Measurements from ENCODE around the gene TEX29.

TEX29 gene

GRCh38 chr13:111388851-111389500 lies 68.5 kb downstream of the TEX29 start:
- FAIRE-seq (no peak), DNase-seq (ENCODE audit: extremely low spot score, insufficient read length, low read depth) (no peak)

GRCh38 chr13:111389621-111390521 lies 69.4 kb downstream of the TEX29 start:
- DNase-seq (ENCODE audit: extremely low spot score, insufficient read length, low read depth) (no peak), FAIRE-seq (no peak)

GRCh38 chr13:111390522-111391270 lies 70.3 kb downstream of the TEX29 start:
- no peak for FAIRE-seq

GRCh38 chr13:111392486-111392885 lies 72.0 kb downstream of the TEX29 start:
- no peak for DNase-seq (ENCODE audit: extremely low spot score, insufficient read length, low read depth)
- no peak for FAIRE-seq

More at GRCh38 chr13:111390522-111391270, 70.3 kb downstream of the TEX29 start:
- no peak for DNase-seq (ENCODE audit: extremely low spot score, insufficient read length, low read depth)

- no peak for DNase-seq (ENCODE audit: extremely low spot score, insufficient read length, low read depth)
- no peak for FAIRE-seq
Observed at GRCh38 chr13:111393221-111393790, 72.9 kb downstream of the TEX29 start.
